ENCODE measurements around the gene GRK6.
"Not testable (repeated sequence)": the region's sequence is repeated elsewhere in the genome, so short reads cannot be mapped to it uniquely, and the experiment has no call there.

GRK6 gene

GRCh38 chr5:177483042-177483441, 56.6 kb downstream of the GRK6 start:
- H3K36me3 ChIP-seq (ENCODE audit: insufficient read depth, low read length): peaks cover 43% of the 10 kb centered on the region
- H3K4me1 ChIP-seq (ENCODE audit: insufficient read depth, low read length): peaks cover 7% of the 10 kb centered on the region
- H3K9me3 ChIP-seq (ENCODE audit: low read length): no peaks in the 10 kb centered on the region
- H2AFZ ChIP-seq (ENCODE audit: low read depth, low read length): no peak overlapping the region
- no peaks in the 10 kb centered on the region for H3K27me3 ChIP-seq (ENCODE audit: insufficient read depth, low read length)
- no peak overlapping the region for H3K4me3 ChIP-seq (ENCODE audit: low read length)

GRCh38 chr5:177483994-177484901, 57.8 kb downstream of the GRK6 start:
- peaks cover 53% of the 10 kb centered on the region for H3K36me3 ChIP-seq (ENCODE audit: insufficient read depth, low read length)
- H3K4me3 ChIP-seq (ENCODE audit: low read length): no peak overlapping the region
- H2AFZ ChIP-seq (ENCODE audit: low read depth, low read length): no peak overlapping the region
- no peaks in the 10 kb centered on the region for H3K27me3 ChIP-seq (ENCODE audit: insufficient read depth, low read length)
- H3K9me3 ChIP-seq (ENCODE audit: low read length): no peaks in the 10 kb centered on the region
- H3K4me1 ChIP-seq (ENCODE audit: insufficient read depth, low read length): peaks cover 7% of the 10 kb centered on the region

- H3K27me3 ChIP-seq (ENCODE audit: insufficient read depth, low read length): no peaks in the 10 kb centered on the region
- no peaks in the 10 kb centered on the region for H3K9me3 ChIP-seq (ENCODE audit: low read length)
- peaks cover 2% of the 10 kb centered on the region for H3K4me1 ChIP-seq (ENCODE audit: insufficient read depth, low read length)
- no peak overlapping the region for H2AFZ ChIP-seq (ENCODE audit: low read depth, low read length)
- peaks cover 59% of the 10 kb centered on the region for H3K36me3 ChIP-seq (ENCODE audit: insufficient read depth, low read length)
- H3K4me3 ChIP-seq (ENCODE audit: low read length): no peak overlapping the region
Observed at GRCh38 chr5:177484902-177485549, 58.5 kb downstream of the GRK6 start.

GRCh38 chr5:177485753-177486152, 59.3 kb downstream of the GRK6 start:
- H3K36me3 ChIP-seq (ENCODE audit: insufficient read depth, low read length): peaks cover 66% of the 10 kb centered on the region
- not testable (repeated sequence) for H3K9me3 ChIP-seq (ENCODE audit: low read length); H2AFZ ChIP-seq (ENCODE audit: low read depth, low read length); H3K4me1 ChIP-seq (ENCODE audit: insufficient read depth, low read length); H3K4me3 ChIP-seq (ENCODE audit: low read length); H3K27me3 ChIP-seq (ENCODE audit: insufficient read depth, low read length)

- H2AFZ ChIP-seq (ENCODE audit: low read depth, low read length): no peak overlapping the region
- H3K4me1 ChIP-seq (ENCODE audit: insufficient read depth, low read length): no peaks in the 10 kb centered on the region
- peaks cover 71% of the 10 kb centered on the region for H3K36me3 ChIP-seq (ENCODE audit: insufficient read depth, low read length)
- H3K4me3 ChIP-seq (ENCODE audit: low read length): no peak overlapping the region
- no peaks in the 10 kb centered on the region for H3K27me3 ChIP-seq (ENCODE audit: insufficient read depth, low read length)
- no peaks in the 10 kb centered on the region for H3K9me3 ChIP-seq (ENCODE audit: low read length)
Observed at GRCh38 chr5:177486256-177486655, 59.8 kb downstream of the GRK6 start.

GRCh38 chr5:177487144-177487543, 60.7 kb downstream of the GRK6 start:
- peaks cover 70% of the 10 kb centered on the region for H3K36me3 ChIP-seq (ENCODE audit: insufficient read depth, low read length)
- no peaks in the 10 kb centered on the region for H3K27me3 ChIP-seq (ENCODE audit: insufficient read depth, low read length)
- no peaks in the 10 kb centered on the region for H3K4me1 ChIP-seq (ENCODE audit: insufficient read depth, low read length)
- no peaks in the 10 kb centered on the region for H3K9me3 ChIP-seq (ENCODE audit: low read length)
- no peak overlapping the region for H3K4me3 ChIP-seq (ENCODE audit: low read length)
- no peak overlapping the region for H2AFZ ChIP-seq (ENCODE audit: low read depth, low read length)

GRCh38 chr5:177487975-177488374, 61.5 kb downstream of the GRK6 start:
- Histone ChIP-seq H2AFZ (ENCODE audit: low read depth, low read length) (no peak overlapping the region), H3K36me3 (ENCODE audit: insufficient read depth, low read length) (peaks cover 78% of the 10 kb centered on the region), H3K4me3 (ENCODE audit: low read length) (no peak overlapping the region), H3K4me1 (ENCODE audit: insufficient read depth, low read length) (no peaks in the 10 kb centered on the region), H3K27me3 (ENCODE audit: insufficient read depth, low read length) (no peaks in the 10 kb centered on the region), H3K9me3 (ENCODE audit: low read length) (no peaks in the 10 kb centered on the region)

- Histone ChIP-seq H3K4me3 (ENCODE audit: low read length) (no peak overlapping the region), H3K4me1 (ENCODE audit: insufficient read depth, low read length) (peaks cover 4% of the 10 kb centered on the region), H3K27me3 (ENCODE audit: insufficient read depth, low read length) (no peaks in the 10 kb centered on the region), H2AFZ (ENCODE audit: low read depth, low read length) (no peak overlapping the region), H3K9me3 (ENCODE audit: low read length) (no peaks in the 10 kb centered on the region), H3K36me3 (ENCODE audit: insufficient read depth, low read length) (peaks cover 72% of the 10 kb centered on the region)
Observed at GRCh38 chr5:177489119-177489716, 62.7 kb downstream of the GRK6 start.

- Histone ChIP-seq H3K4me3 (ENCODE audit: low read length) (no peak overlapping the region), H3K9me3 (ENCODE audit: low read length) (no peaks in the 10 kb centered on the region), H3K4me1 (ENCODE audit: insufficient read depth, low read length) (peaks cover 16% of the 10 kb centered on the region), H3K27me3 (ENCODE audit: insufficient read depth, low read length) (no peaks in the 10 kb centered on the region), H2AFZ (ENCODE audit: low read depth, low read length) (no peak overlapping the region), H3K36me3 (ENCODE audit: insufficient read depth, low read length) (peaks cover 66% of the 10 kb centered on the region)
Observed at GRCh38 chr5:177490311-177490991, 64.0 kb downstream of the GRK6 start.

- Histone ChIP-seq H3K36me3 (ENCODE audit: insufficient read depth, low read length) (peaks cover 66% of the 10 kb centered on the region), H3K4me3 (ENCODE audit: low read length) (no peak overlapping the region), H2AFZ (ENCODE audit: low read depth, low read length) (no peak overlapping the region), H3K4me1 (ENCODE audit: insufficient read depth, low read length) (peaks cover 21% of the 10 kb centered on the region), H3K9me3 (ENCODE audit: low read length) (no peaks in the 10 kb centered on the region), H3K27me3 (ENCODE audit: insufficient read depth, low read length) (no peaks in the 10 kb centered on the region)
Observed at GRCh38 chr5:177490992-177491391, 64.5 kb downstream of the GRK6 start.

- H3K9me3 ChIP-seq (ENCODE audit: low read length): no peaks in the 10 kb centered on the region
- H3K36me3 ChIP-seq (ENCODE audit: insufficient read depth, low read length): peaks cover 62% of the 10 kb centered on the region
- no peak overlapping the region for H2AFZ ChIP-seq (ENCODE audit: low read depth, low read length)
- no peaks in the 10 kb centered on the region for H3K27me3 ChIP-seq (ENCODE audit: insufficient read depth, low read length)
- peaks cover 26% of the 10 kb centered on the region for H3K4me1 ChIP-seq (ENCODE audit: insufficient read depth, low read length)
- H3K4me3 ChIP-seq (ENCODE audit: low read length): no peak overlapping the region
Observed at GRCh38 chr5:177491429-177491945, 65.0 kb downstream of the GRK6 start.

- Histone ChIP-seq H3K4me3 (ENCODE audit: low read length) (no peak overlapping the region), H3K27me3 (ENCODE audit: insufficient read depth, low read length) (no peaks in the 10 kb centered on the region), H3K36me3 (ENCODE audit: insufficient read depth, low read length) (peaks cover 62% of the 10 kb centered on the region), H3K9me3 (ENCODE audit: low read length) (no peaks in the 10 kb centered on the region), H2AFZ (ENCODE audit: low read depth, low read length) (no peak overlapping the region), H3K4me1 (ENCODE audit: insufficient read depth, low read length) (peaks cover 27% of the 10 kb centered on the region)
Observed at GRCh38 chr5:177491983-177492746, 65.7 kb downstream of the GRK6 start.
